ENCODE results near the gene HOXB9. TPM values are rescaled to one million over a fixed set of nuclear protein-coding genes. Genes with fewer than 3 reads are reported as not detected.

Gene HOXB9
- total RNA-seq, 3 donors from 2014 or later (not counting 1 experiment from before 2014, with no cell fraction given), result 0.12 to 1.0 (median 0.18) TPM

GRCh38 chr17:48601539-48602425 is 24.4 kb downstream of the HOXB9 start:
- Histone ChIP-seq H3K36me3 (ENCODE audit: control insufficient read depth, insufficient read depth, low read length) (no peaks in the 10 kb centered on the region), H3K27ac (ENCODE audit: low read length) (no peak overlapping the region), H3K4me3 (ENCODE audit: low read length) (no peak overlapping the region), H3K9me3 (ENCODE audit: control insufficient read depth, insufficient read depth, low read length) (no peaks in the 10 kb centered on the region), H3K27me3 (ENCODE audit: control insufficient read depth, insufficient read depth, low read length) (peaks cover 76% of the 10 kb centered on the region), H3K4me1 (ENCODE audit: control insufficient read depth, insufficient read depth, low read length) (peaks cover 41% of the 10 kb centered on the region)
- ATAC-seq (no peak), DNase-seq (no peak)
- H3K4me1 Mint-ChIP-seq, result peaks cover 20 to 27% of the 10 kb centered on the region in 2 donors
- H3K27ac Mint-ChIP-seq, result no peak overlapping the region
- H3K27me3 Mint-ChIP-seq (ENCODE audit: low read depth in 2 of 2), result peaks cover 65 to 83% of the 10 kb centered on the region in 2 donors
- no peaks in the 10 kb centered on the region for H3K36me3 Mint-ChIP-seq
- no peaks in the 10 kb centered on the region for H3K9me3 Mint-ChIP-seq
- 53% methylated on average over 35 of the region's 35 CpGs for WGBS (ENCODE audit: insufficient coverage)
- TF ChIP-seq CTCF (IDR thresholded peaks at IDR 0.05), result no peak
- no peak overlapping the region for H3K4me3 Mint-ChIP-seq
- intact Hi-C loops (cut with micrococcal nuclease), result no loop called here

GRCh38 chr17:48601207-48601538 is 25.0 kb downstream of the HOXB9 start:
- DNase-seq (no peak), ATAC-seq (no peak)
- Mint-ChIP-seq H3K4me1 (peaks cover 27 to 33% of the 10 kb centered on the region in 2 donors), H3K4me3 (no peak overlapping the region), H3K27me3 (ENCODE audit: low read depth in 2 of 2) (peaks cover 71 to 84% of the 10 kb centered on the region in 2 donors), H3K27ac (no peak overlapping the region), H3K36me3 (no peaks in the 10 kb centered on the region), H3K9me3 (no peaks in the 10 kb centered on the region)
- Histone ChIP-seq H3K27ac (ENCODE audit: low read length) (no peak overlapping the region), H3K9me3 (ENCODE audit: control insufficient read depth, insufficient read depth, low read length) (no peaks in the 10 kb centered on the region), H3K4me3 (ENCODE audit: low read length) (no peak overlapping the region), H3K36me3 (ENCODE audit: control insufficient read depth, insufficient read depth, low read length) (no peaks in the 10 kb centered on the region), H3K4me1 (ENCODE audit: control insufficient read depth, insufficient read depth, low read length) (peaks cover 47% of the 10 kb centered on the region), H3K27me3 (ENCODE audit: control insufficient read depth, insufficient read depth, low read length) (peaks cover 82% of the 10 kb centered on the region)
- 97% methylated on average over 3 of the region's 4 CpGs for WGBS (ENCODE audit: insufficient coverage)
- TF ChIP-seq CTCF (IDR thresholded peaks at IDR 0.05), result no peak
- intact Hi-C loops (cut with micrococcal nuclease), result no loop called here

GRCh38 chr17:48600244-48601098 is 25.7 kb downstream of the HOXB9 start:
- peaks cover 87% of the 10 kb centered on the region for H3K27me3 ChIP-seq (ENCODE audit: control insufficient read depth, insufficient read depth, low read length)
- Mint-ChIP-seq H3K27ac (no peak overlapping the region), H3K27me3 (ENCODE audit: low read depth in 2 of 2) (peaks cover 78 to 86% of the 10 kb centered on the region in 2 donors), H3K9me3 (no peaks in the 10 kb centered on the region), H3K4me3 (no peak overlapping the region), H3K4me1 (peaks cover 28 to 35% of the 10 kb centered on the region in 2 donors), H3K36me3 (no peaks in the 10 kb centered on the region)
- no peaks in the 10 kb centered on the region for H3K9me3 ChIP-seq (ENCODE audit: control insufficient read depth, insufficient read depth, low read length)
- DNase-seq, result no peak
- peaks cover 50% of the 10 kb centered on the region for H3K4me1 ChIP-seq (ENCODE audit: control insufficient read depth, insufficient read depth, low read length)
- 87% methylated on average over 17 of the region's 17 CpGs for WGBS (ENCODE audit: insufficient coverage)
- H3K36me3 ChIP-seq (ENCODE audit: control insufficient read depth, insufficient read depth, low read length), result no peaks in the 10 kb centered on the region
- H3K4me3 ChIP-seq (ENCODE audit: low read length), result no peak overlapping the region
- no peak for TF ChIP-seq CTCF (IDR thresholded peaks at IDR 0.05)
- intact Hi-C loops (cut with micrococcal nuclease), result no loop called here
- ATAC-seq, result no peak
- no peak overlapping the region for H3K27ac ChIP-seq (ENCODE audit: low read length)

All from natural killer cell (primary cell).